ENCODE measurements around the gene B3GNT9.
"Not testable (repeated sequence)": the region's sequence is repeated elsewhere in the genome, so short reads cannot be mapped to it uniquely, and the experiment has no call there.

B3GNT9 gene

DNA sequence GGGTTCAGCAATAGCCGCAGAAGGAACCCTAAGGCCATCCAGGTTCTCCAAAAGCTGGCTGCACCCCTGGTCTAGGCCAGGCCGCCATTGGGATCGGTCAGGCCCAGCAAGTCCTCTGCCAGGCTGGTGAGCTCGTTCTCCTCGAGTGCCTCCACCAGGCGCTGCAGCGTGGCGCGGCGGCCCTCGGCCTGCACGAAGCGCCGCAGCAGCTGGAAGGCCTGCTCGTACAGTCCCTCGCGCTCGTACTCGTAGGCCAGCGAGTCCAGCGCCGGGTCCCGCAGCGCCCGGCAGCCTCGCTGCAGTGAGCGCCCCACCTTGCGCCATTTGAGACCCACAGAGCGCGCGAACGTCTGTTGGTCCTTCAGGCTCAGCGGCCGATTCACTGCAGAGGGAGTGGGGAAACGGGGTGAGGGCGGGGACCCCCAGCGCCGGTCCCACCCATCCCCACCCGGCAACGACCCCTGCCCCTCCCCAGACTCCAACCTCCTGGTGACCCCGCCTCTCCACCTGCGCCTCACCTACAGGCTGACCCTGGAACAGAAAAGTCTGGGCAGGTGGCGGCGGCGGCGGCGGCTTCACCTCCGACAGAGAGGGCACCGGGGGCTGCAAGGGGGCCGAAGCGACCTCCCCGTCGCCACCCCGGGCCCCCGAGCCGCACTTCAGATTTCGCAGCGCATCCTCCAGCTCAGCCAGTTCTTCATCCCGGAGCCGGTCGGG, 3.9 kb upstream of the B3GNT9 start:
- in situ Hi-C loops (cut with MboI; ENCODE audit: low sequenced_read_pairs), result loop anchor here (10.0 to 25.0 kb wide), 2 partner anchors 140 to 192 kb away; partner anchors contain the start of gene CES3

GRCh38 chr16:67151431-67152097, 766 bp upstream of the B3GNT9 start:
- in situ Hi-C loops (cut with MboI; ENCODE audit: low sequenced_read_pairs), result loop anchor here (10.0 to 25.0 kb wide), 2 partner anchors 137 to 189 kb away; partner anchors contain the start of gene CES3

DNA sequence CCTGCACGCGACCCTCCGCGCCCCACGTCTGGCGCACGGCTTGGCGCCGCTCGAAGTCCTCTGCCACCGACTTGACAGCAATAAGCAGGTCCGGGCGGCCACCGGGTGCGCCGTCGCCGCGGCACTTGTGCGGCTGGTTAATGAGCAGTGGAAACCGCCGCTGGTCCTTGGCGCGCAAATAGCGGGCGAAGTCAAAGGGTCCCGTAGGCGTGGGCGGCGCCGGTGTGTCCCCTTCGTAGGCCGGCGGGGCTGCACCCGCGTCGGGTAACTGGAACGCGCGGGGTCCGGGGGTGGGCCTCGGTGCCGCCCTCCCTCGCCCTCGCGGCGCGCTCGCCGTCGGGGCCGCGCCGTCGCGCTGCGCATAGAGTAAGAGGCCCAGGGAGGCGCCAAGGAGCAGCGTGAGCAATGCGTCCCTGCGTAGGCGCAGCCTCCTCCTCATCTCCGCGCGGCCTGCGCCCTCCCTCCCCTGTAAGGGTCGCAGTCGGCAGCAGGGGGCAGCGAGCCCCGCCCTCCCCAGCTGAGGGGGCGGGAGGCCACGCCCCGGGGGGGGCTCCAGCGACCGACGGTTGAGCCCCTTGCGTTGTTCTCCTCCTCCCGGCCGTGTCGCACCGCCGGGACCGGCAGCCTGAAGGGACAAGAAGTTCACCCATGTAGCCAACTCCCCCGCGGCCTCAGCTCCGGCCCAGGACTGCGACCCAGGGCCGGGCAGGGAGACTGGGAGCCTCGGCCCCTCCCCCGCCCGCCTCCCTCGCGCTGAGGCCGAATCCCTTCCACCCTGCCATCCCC, 558 bp downstream of the B3GNT9 start:
- in situ Hi-C loops (cut with MboI; ENCODE audit: low sequenced_read_pairs), result loop anchor here (10.0 to 25.0 kb wide), 2 partner anchors 135 to 188 kb away; partner anchors contain the start of gene CES3

GRCh38 chr16:67149276-67150046, 1.3 kb downstream of the B3GNT9 start:
- in situ Hi-C loops (cut with MboI; ENCODE audit: low sequenced_read_pairs), result loop anchor here (10.0 to 25.0 kb wide), 2 partner anchors 135 to 187 kb away; partner anchors contain the start of gene CES3

DNA sequence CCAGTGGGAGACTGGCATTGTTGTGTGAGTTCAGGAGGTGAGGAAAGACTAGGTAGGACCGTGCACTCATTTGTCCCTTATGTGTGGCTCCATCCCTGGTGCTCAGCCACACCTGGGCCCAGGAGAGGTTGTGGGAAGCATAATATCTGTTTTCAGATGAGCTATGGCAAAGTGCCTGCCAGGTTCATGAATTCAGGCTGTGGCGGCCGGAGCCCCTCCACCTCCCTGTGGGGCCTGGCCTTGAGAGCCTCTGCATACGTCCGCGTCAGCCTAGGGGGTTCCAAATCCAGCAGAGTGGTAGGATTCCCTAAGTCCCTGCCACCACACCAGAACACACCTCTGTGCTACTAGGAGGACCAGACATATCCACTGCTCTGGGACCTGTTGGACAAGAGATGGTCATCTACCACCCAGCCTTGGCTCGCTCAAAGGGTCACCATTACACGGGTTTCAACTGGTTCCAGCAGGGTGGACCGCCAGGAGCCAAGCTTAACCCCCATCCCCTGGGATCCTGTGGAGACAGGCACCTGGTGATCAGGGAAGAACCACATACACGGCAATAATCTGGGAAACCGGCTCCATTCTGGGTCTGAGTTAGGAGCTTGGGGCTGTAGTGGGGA, 2.0 kb downstream of the B3GNT9 start:
- in situ Hi-C loops (cut with MboI; ENCODE audit: low sequenced_read_pairs), result no loop called here

DNA sequence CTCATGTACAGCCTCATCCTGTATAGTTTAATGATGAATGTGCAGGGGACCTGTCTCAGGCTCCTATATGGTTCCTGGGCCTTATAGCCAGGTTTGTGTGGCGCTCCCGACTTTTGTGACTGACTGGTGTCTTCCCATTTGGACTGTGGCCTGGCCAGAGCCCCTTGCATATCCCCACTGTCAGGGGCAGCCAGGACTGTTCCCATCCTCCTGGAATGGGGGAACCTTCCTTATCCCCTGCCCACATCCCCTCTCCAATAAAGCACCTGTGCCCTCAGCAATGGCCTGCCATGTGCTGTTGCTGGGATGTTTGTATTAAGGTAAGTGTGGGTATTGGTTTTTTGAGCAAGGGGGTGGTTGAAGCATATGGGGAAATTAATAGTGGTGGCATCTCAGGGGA, 2.6 kb downstream of the B3GNT9 start:
- in situ Hi-C loops (cut with MboI; ENCODE audit: low sequenced_read_pairs), result no loop called here

DNA sequence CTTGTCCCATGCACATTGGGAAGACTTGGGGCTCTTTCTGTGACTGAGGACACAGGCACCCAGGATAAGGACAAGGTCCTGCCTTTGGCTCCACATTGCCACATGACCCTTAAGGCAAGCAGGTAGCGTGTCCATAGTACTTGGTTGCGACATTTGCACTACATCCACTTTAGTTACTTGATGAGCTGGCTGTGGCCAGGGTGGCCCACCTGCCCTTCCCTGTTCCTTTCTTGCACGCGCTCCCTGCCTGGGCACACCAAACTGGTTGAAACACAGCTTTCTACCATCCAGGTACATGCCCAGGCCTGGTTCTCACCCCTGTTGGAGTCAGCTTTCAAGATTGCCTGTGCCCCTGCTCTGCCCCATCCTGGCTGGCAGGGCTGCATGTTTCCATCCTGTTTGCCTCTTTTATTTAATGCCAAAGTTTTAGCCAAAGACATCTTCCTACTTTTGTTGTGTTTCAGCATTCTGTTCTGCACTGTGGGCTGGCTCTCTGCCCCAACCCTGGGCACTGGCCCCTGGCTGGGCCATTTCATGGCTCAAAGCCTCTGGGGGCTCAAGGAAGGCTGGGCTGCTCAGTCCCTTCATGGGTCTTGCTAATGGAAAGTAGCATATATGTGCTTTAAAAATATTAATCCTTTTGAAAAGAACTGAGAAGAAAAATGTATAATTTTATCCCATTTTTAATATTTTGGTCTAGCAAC, 3.2 kb downstream of the B3GNT9 start:
- in situ Hi-C loops (cut with MboI; ENCODE audit: low sequenced_read_pairs), result no loop called here

- in situ Hi-C loops (cut with MboI; ENCODE audit: low sequenced_read_pairs), result no loop called here
Measured at GRCh38 chr16:67146523-67147357, 4.1 kb downstream of the B3GNT9 start.

DNA sequence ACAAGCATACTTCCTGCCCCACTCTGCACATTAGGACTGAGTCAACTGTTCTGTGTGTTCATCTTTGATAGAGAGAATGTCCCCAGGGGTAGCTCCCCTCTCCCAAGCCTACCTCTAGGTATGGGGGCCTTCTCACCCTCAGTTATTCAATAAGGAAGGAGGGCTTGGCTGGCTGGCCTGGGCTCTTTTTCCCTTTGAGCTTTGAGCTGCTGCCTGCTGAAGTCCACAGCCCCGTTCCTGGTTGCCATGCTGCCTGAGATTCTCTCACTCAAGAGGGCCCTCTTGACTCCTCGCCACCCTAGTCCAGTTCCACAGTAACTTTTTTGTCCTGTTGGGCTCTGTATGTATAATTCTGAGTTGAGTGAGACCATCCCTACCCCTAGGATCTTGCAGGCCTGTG, 5.1 kb downstream of the B3GNT9 start:
- in situ Hi-C loops (cut with MboI; ENCODE audit: low sequenced_read_pairs), result no loop called here

GRCh38 chr16:67144943-67145342, 5.9 kb downstream of the B3GNT9 start:
- in situ Hi-C loops (cut with MboI; ENCODE audit: low sequenced_read_pairs), result no loop called here

- in situ Hi-C loops (cut with MboI; ENCODE audit: low sequenced_read_pairs), result no loop called here
Measured at GRCh38 chr16:67142342-67142741, 8.5 kb downstream of the B3GNT9 start.

DNA sequence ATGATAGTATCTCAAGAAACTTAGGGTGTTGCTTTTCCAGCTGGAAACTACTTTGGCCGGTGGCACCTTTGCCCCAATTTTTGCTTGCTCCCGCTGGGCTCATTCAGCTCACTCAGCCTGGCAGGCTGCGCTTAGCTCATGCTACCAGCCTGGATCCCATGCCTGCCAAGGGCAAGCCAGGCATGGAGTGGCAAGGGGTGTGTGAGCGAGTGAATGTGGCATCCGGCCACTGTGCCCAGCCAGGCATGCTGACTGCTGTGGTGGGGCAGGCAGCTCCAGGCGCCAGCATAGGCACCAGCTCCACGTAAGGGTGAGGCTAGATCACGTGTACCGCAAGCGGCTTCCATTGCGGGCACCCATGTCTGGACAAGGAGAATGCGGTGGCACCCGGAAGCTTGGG, 9.4 kb downstream of the B3GNT9 start:
- in situ Hi-C loops (cut with MboI; ENCODE audit: low sequenced_read_pairs), result no loop called here

DNA sequence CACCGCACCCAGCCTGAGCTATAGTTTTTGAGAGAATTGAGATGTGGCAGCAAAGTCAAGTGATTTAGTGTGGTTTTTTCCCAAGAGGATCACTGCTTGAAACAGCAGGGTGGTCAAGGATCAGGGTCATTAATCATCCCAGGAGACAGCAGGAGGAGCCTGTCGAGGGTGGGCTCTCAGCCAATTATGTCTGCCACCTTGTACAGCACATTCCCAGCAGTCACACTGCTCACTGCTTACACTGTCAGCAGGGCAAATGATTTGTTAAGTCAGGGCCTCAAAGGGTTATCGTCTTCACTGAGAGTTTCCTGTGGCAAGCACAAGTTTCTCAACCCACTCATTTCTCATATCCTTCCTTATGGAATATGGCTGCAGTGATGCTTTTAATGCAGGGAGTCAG, 13.2 kb downstream of the B3GNT9 start:
- in situ Hi-C loops (cut with MboI; ENCODE audit: low sequenced_read_pairs), result no loop called here

DNA sequence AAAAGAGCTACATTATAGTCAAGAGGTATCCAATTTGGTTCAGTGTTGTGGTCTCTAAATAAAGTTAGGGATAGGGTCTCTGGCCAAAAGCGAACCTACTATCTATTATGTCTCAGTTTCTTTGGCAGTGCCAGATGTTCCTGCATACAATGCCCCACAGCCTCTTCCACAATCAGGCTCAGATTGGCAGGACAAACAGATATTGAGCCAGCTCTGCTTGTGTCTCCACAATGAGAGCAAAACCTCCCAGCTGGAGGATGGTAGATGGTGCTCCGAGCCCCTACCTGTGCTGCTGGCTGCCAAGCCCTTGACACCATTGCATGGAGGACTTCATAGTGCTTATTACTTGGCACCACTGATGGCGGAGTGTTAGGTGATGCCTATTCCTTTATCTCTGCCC, 21.4 kb downstream of the B3GNT9 start:
- in situ Hi-C loops (cut with MboI; ENCODE audit: low sequenced_read_pairs), result no loop called here

DNA sequence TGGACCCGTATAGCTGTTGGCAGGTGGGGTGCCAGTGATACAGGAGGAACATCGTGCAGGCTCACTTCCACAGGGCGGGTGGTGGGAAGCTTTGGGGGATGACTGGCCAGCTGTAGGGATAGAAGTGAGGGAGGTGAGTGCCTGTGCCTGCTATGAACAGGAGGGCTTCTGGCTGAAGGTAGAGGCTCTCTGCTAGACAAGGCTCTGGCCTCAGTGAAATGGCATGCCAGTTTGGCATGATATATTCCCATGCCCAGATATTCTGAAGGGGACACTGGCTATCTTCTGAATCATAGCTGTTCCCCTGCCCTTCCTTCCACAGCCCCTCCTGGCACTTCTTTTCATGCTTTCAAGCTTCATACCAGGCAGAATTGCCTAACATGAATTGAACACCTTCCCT, 21.9 kb downstream of the B3GNT9 start:
- in situ Hi-C loops (cut with MboI; ENCODE audit: low sequenced_read_pairs), result no loop called here

- in situ Hi-C loops (cut with MboI; ENCODE audit: low sequenced_read_pairs), result no loop called here
Measured at GRCh38 chr16:67128417-67128816, 22.4 kb downstream of the B3GNT9 start.

DNA sequence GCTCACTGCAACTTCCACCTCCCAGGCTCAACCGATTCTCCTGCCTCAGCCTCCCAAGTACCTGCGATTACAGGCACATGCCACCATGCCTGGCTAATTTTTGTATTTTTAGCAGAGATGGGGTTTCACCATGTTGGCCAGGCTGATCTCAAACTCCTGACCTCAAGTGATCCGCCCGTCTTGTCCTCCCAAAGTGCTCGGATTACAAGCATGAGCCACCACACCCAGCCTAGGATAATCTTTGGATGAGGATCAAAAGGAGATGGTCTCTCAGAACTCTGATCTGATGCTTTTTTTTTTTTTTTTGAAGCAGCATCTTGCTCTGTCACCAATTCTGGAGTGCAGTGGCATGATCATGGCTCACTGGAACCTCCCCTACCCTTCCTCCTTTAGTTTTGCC, 28.0 kb downstream of the B3GNT9 start:
- in situ Hi-C loops (cut with MboI; ENCODE audit: low sequenced_read_pairs), result not testable (repeated sequence)

DNA sequence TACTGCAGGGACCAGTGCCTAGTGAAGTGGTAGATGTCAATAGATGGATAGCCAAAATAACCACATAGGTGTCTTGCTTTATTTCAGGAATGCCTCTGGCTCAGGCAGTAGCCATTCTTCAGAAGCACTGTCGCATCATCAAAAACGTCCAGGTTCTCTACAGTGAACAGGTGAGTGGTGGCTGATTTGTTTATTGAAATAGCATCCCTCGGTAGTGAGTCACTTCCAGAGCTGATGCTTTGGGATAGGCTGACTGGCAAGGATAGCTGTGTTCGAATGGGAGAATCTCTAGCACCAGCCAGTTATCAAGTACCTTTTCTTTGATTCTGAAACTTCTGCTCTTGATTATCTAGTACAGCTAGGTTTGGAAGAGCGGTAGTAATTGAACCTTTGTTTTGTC, 30.8 kb downstream of the B3GNT9 start:
- in situ Hi-C loops (cut with MboI; ENCODE audit: low sequenced_read_pairs), result no loop called here

DNA sequence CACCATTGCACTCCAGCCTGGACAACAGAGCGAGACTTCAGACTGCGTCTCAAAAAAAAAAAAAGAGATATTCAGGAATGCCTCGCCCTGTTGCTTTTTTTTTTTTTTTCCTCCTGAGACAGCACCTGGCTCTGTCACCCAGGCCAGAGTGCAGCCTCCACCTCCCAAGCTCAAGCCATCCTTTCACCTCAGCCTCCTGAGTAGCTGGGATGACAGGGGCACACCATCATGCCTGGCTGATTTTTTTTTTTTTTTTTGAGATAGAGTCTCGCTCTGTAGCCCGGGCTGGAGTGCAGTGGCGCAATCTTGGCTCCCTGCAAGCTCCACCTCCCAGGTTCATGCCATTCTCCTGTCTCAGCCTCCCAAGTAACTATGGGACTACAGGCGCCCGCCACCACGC, 33.1 kb downstream of the B3GNT9 start:
- in situ Hi-C loops (cut with MboI; ENCODE audit: low sequenced_read_pairs), result no loop called here

Data from HL-60/S4 treated with retinoic acid at 250 ng/mL for 4 days and 3 days (cell line).